GM21529 (cell line): Measurements from ENCODE around the gene CDC73.
"Not testable (repeated sequence)": the region's sequence is repeated elsewhere in the genome, so short reads cannot be mapped to it uniquely, and the experiment has no call there.

Experiments used
- ATAC-seq: cut with Tn5 transposase; IDR thresholded peaks from one replicate; pipeline ENCODE4 v1.9.1; 2021; ENCODE audit not compliant: unreplicated experiment

CDC73 gene

DNA sequence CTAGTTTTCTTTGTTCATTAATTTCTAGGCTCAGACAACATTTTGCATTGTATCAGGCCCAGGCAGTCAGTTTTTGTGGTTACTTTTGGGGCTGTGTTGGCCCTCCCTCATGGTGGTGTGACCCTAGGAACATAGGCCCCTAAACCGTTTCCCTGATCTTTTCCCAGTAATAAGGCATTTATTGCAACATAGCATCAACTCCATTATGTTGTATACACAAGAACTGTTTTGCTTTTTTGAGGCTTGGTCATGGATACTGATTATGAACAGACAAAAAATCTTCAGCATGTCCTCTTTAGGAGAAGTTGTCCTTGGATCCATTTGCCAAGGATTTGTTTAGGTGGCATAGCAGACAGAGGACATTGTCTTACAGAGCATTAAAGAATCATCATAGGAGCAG, 54.3 kb downstream of the CDC73 start:
- ATAC-seq: no peak

DNA sequence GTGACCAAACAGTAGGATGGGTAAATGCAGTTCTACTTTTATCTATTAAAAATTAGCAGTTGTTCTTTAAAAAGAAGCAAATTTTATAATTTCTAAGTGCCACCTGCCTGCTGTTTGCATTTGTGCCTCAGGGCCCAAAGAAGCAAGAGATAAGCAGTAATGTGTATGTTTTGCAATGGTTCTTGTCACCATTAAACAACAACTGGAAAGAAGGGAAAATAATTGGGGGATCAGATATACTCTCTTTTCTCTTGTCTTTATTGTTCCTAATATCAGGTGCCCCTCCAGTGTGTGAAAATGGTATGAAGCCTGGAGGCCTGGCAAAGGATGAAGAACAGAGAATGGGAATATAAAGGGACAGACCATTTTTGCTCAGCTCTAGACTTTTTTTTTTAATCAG, 55.0 kb downstream of the CDC73 start:
- ATAC-seq: no peak

- no peak for ATAC-seq
These were observed 57.3 kb downstream of the CDC73 start for GRCh38 chr1:193179094-193179493.

GRCh38 chr1:193181536-193181935, 59.7 kb downstream of the CDC73 start:
- ATAC-seq: no peak

GRCh38 chr1:193181985-193182384, 60.2 kb downstream of the CDC73 start:
- no peak for ATAC-seq

DNA sequence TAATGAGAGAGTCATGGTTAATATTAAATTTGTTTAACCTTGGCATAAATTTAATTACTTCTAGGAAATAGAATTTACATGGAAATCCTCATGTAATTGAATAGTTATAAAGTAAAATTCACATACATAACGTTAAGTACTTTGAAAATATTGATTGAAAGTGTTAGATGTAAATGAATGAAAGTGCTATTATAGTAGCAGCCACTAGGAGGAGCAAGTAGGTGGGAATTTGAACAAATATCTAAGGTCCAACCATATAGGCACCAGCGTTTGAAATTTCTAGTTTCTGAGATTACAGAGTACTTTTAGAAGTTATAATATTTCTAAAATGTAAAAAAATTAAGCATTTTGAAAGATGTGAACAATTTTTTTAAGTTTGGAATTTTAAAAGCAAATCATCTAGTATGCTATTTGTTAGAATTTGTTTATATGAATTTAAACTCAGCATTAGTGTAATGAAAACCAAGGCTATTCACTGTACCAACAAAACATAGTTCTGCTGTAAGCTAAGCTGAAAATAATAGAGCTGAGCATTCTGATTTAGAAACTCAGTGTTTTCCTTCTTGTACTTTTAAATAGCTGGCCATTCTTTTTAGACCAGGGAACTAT, 61.3 kb downstream of the CDC73 start:
- peak; percentile 83 for ATAC-seq

DNA sequence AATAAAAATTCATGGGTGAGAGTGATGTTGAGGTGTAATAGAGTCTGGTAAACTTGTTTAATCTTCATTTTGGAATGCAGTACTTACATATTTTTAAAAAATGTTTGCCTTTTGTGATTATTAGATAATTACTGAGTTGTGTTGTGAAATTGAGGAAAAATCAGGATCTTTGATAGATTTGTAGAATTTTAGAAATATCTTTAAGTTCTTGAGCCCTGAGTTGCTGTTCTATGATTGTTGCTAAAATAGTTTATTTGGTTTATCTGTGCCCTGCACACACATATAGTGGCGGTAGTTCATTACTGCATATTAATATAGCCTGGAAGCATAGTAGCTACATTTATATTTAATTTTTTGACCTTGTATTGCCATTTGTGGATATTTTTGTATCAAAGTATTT, 62.9 kb downstream of the CDC73 start:
- no peak for ATAC-seq

DNA sequence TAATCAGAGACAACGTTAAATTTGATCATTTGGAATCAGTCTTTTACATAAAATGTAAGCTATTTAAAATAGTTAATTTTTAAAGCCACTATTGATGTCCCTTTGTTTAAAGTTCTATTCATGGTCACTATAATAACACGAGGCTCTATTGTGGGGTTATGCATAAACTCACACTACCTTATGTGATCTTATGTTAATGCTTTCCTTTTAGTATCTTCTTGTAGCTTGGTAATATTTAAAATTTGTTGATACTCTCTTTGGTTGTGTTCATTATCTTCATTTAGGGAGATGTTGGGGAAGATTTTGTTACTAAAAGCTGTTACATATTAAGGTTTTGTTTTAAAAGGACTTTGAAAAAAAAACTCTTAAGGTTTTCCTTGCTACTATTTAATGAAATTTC, 63.4 kb downstream of the CDC73 start:
- ATAC-seq: no peak

- ATAC-seq: no peak
These were observed 64.3 kb downstream of the CDC73 start, which contains the start of gene B3GALT2 for GRCh38 chr1:193185901-193186731. Gene B3GALT2 (minus strand): TSS chr1:193186613. CDS start chr1:193181562, 5,051 bp downstream.

DNA sequence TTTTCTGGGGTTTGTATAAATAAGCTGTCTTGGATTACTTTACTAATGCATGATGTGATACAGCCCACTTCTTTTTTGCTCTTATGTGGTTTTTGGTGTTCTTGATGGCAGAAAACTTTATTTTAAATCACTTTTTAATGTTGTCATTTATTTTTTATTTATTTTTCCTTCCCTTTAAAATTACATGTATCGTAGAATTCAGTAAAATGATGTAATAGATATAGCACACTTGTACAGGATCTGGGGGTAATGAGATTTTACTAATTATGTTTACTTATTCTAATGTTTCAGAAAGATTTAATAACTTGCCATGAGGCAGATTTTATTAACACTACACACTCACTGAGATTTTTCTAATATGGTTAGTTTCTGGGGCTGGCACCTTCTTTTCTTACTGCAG, 65.3 kb downstream of the CDC73 start:
- no peak for ATAC-seq

- ATAC-seq: not testable (repeated sequence)
These were observed 67.1 kb downstream of the CDC73 start for GRCh38 chr1:193188915-193189314.

DNA sequence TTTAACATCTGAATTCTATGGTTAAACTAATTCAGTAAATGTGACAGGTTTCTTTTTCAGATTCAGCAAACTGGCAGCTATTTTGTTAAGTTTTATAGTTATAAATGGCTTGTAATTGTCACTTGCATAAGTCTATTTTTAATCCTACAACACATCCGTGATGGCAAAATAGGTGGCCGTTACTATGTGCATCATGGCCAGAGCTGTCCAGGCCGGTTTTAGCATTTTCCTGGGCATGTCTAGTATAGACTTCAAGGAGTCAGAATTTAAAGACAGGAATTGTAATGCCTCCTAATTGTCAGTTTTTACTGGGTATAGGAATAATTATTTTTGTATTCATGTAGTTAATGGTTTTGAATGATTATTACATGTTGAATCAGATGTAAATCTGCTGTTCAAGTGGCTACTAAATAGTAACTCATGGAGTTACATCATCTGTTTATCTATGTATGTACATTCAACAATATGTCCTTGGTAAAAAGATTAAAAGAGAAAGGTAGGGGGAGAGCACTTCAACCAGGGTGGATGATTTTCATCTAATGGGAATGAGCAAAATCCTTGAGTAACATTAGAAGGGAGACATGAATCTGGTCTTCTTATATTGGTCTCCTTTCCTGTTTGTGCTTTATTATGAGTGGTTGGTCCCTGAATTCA, 67.7 kb downstream of the CDC73 start:
- no peak for ATAC-seq

- no peak for ATAC-seq
These were observed 68.4 kb downstream of the CDC73 start for GRCh38 chr1:193190096-193190744.

DNA sequence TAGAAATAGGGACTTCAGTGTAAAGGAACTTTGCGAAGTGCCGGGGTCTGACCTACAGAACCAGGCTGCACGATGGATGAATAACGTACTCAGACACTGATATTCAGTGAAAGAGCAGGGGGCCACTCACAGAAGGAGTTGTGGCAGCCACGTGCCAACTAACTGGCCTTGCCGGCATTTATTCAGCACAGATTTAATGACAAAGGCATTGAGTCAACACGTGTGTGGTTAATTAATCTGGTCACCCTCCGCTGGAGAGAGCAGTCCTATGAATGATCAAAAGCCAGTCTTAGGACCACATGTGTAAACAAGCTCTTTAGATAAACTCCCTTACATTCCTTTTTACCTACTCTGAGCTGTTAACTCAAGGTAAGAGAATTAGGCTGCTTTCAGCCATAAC, 70.8 kb downstream of the CDC73 start:
- ATAC-seq: no peak

- ATAC-seq: no peak
These were observed 78.1 kb downstream of the CDC73 start for GRCh38 chr1:193199940-193200339.

GRCh38 chr1:193201021-193201420, 79.2 kb downstream of the CDC73 start:
- ATAC-seq: no peak

- ATAC-seq: no peak
These were observed 89.2 kb downstream of the CDC73 start for GRCh38 chr1:193210996-193211395.

- ATAC-seq: peak; percentile 90
These were observed 89.7 kb downstream of the CDC73 start for GRCh38 chr1:193211539-193211938.

DNA sequence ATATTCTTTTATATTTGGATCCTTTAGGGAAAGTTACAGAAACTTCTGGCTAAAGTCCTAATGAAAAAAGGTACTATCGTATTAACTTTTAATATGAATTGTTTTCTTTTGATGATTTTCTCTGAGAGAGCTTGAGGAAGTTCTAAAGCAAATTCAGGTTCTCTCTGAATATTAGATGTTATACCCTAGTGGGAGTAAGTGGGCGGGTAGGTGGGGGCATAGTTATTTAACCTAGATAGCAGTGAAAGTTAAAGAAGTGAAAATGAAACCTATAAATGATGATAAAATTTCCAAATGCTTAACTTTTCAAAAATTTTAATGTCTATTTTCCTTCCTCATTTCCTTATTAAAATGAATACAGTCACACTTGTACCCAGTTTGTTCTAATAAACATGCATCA, 90.8 kb downstream of the CDC73 start:
- no peak for ATAC-seq

DNA sequence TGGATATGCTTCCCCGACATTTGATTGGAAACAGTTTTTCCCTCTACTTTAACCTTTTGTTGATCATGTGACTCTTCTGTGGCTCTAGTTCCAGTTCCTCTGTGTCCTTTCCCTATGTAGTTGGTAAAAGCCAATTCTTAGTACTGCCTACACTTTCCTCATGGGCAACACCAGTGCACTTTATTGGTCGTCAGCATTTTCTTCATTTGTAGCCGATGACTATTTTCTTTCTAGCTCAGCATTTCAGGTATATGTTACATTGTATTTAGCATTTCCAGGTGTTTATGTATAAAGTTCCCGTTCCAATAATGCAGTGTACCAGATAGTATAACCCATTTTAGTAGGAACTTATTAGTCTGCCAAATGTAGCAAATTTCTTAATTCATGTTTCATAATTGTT, 92.2 kb downstream of the CDC73 start:
- ATAC-seq: no peak

DNA sequence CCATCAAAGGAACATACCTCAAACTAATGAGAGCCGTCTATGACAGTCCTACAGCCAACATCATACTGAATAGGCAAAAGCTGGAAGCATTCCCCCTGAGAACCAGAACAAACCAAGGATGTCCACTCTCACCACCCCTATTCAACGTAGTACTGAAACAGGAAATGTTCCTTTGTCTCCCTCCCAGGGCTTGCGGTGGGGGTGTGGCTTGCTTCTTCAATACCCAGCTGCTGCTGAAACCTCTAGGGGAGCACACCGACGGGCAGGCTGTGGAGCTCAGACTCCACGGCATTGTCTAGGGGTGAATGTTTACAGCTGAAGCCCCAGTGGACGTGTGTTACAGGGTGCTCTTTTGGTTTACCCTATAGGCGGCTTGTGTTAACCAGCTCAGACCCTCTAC, 95.1 kb downstream of the CDC73 start:
- ATAC-seq: peak; percentile 80

- no peak for ATAC-seq
These were observed 97.6 kb downstream of the CDC73 start for GRCh38 chr1:193219391-193219790.
